SK-N-SH (cell line): ENCODE measurements around the gene RNF214. TPM values are rescaled to one million over a fixed set of nuclear protein-coding genes. Genes with fewer than 3 reads are reported as not detected.

Experiments used
- CTCF ChIA-PET: fragments of 300-600, 350-600 bp; formaldehyde crosslinking; extraction: SDS; loops from one replicate; lab custom pipeline; 2021; lab: Yijun Ruan, JAX
- POLR2A ChIA-PET: fragments of 350-600 bp; sonication (Branson Sonifier 250); formaldehyde crosslinking; extraction: SDS; loops from one replicate; lab custom pipeline; 2020; ENCODE audit warnings: antibody characterized with exemption, inconsistent platforms; lab: Yijun Ruan, JAX
- DNase-seq: peaks from one replicate; pipeline ENCODE4 v3.0.0; 2012
- H2AFZ ChIP-seq: fragments of 200-600 bp; sonication (generic); 2 replicates; pipeline ENCODE4 v1.8.1; 2016; ENCODE audit warnings: antibody characterized with exemption, mild to moderate bottlenecking, low read depth
- H3F3A ChIP-seq: fragments of 200-600 bp; sonication (generic); replicated peaks from 2 replicates; pipeline ENCODE3; 2016; ENCODE audit warnings: antibody characterized with exemption, mild to moderate bottlenecking; ENCODE audit not compliant: insufficient read depth
- H3K27ac ChIP-seq, 2 experiments: fragments of 200-500 bp in 1 of 2; fragments of 200-600 bp in 1 of 2; sonication (Bioruptor generic) in 1 of 2; sonication (generic), shearing (Covaris generic) in 1 of 2; 2 replicates each; pipeline versions ENCODE4 v1.5.1 to v1.6.1; 2014 to 2016; ENCODE audit warnings: low read depth in 2 of 2, inconsistent platforms in 1 of 2, low read length in 1 of 2, mild to moderate bottlenecking in 1 of 2, mixed read lengths in 1 of 2
- H3K27me3 ChIP-seq: fragments of 200-600 bp; sonication (generic), shearing (Covaris generic); 2 replicates; pipeline ENCODE4 v1.6.1; 2016; ENCODE audit warnings: mixed run types; ENCODE audit not compliant: insufficient read depth
- H3K36me3 ChIP-seq, 2 experiments: fragments of 200-500 bp in 1 of 2; fragments of 200-600 bp in 1 of 2; sonication (Bioruptor generic) in 1 of 2; sonication (generic) in 1 of 2; replicated peaks in 1 of 2; 2 replicates each; pipeline versions ENCODE3 to v1.5.1; 2014 to 2016; ENCODE audit warnings: low read length in 1 of 2, mild to moderate bottlenecking in 1 of 2; ENCODE audit not compliant: insufficient read depth in 2 of 2, control insufficient read depth in 1 of 2
- H3K4me1 ChIP-seq, 2 experiments: fragments of 200-500 bp in 1 of 2; fragments of 200-600 bp in 1 of 2; sonication (Bioruptor generic) in 1 of 2; sonication (generic), shearing (Covaris generic) in 1 of 2; 2 replicates each; pipeline versions ENCODE4 v1.5.1 to v1.6.1; 2014 to 2016; ENCODE audit warnings: low read depth in 1 of 2, low read length in 1 of 2, mixed run types in 1 of 2; ENCODE audit not compliant: insufficient read depth in 2 of 2, control insufficient read depth in 1 of 2
- H3K4me2 ChIP-seq: fragments of 200-600 bp; sonication (generic), shearing (Covaris generic); 2 replicates; pipeline ENCODE4 v1.6.1; 2017; ENCODE audit warnings: mixed run types
- H3K4me3 ChIP-seq, 2 experiments: fragments of 200-500 bp in 1 of 2; fragments of 200-600 bp in 1 of 2; sonication (Bioruptor generic) in 1 of 2; sonication (generic), shearing (Covaris generic) in 1 of 2; 2 replicates each; pipeline versions ENCODE4 v1.5.1 to v1.8.1; 2014 to 2016; ENCODE audit warnings: low read depth in 2 of 2, inconsistent platforms in 1 of 2, low read length in 1 of 2, mild to moderate bottlenecking in 1 of 2, mixed read lengths in 1 of 2, moderate library complexity in 1 of 2
- H3K79me2 ChIP-seq: fragments of 200-600 bp; sonication (generic); 2 replicates; pipeline ENCODE4 v1.8.1; 2017; ENCODE audit warnings: mild to moderate bottlenecking; ENCODE audit not compliant: insufficient read depth
- H3K9ac ChIP-seq: fragments of 200-600 bp; sonication (generic); 2 replicates; pipeline ENCODE4 v1.6.1; 2017; ENCODE audit warnings: mixed run types
- H3K9me2 ChIP-seq: fragments of 200-600 bp; sonication (generic); 2 replicates; pipeline ENCODE4 v1.6.1; 2017; ENCODE audit warnings: mixed run types
- H3K9me3 ChIP-seq: fragments of 200-600 bp; sonication (generic); 2 replicates; pipeline ENCODE4 v1.6.1; 2017; ENCODE audit warnings: mixed run types, mild to moderate bottlenecking, moderate library complexity
- H4K20me1 ChIP-seq: fragments of 200-600 bp; sonication (generic); 2 replicates; pipeline ENCODE4 v1.6.1; 2017; ENCODE audit warnings: mild to moderate bottlenecking, mixed run types; ENCODE audit not compliant: insufficient read depth
- FOXJ3 ChIP-seq: sonication (generic); formaldehyde crosslinking; IDR thresholded peaks from 2 replicates; pipeline ENCODE4 v1.5.1; 2020; ENCODE audit warnings: mild to moderate bottlenecking, missing genetic modification reagents
- GABPA ChIP-seq: IDR thresholded peaks from 2 replicates; pipeline ENCODE4 v1.4.0; 2012; ENCODE audit warnings: low read depth, mild to moderate bottlenecking
- JUND ChIP-seq: IDR thresholded peaks from 2 replicates; pipeline ENCODE4 v1.4.0; 2012
- MXI1 ChIP-seq: IDR thresholded peaks from 2 replicates; pipeline ENCODE4 v1.6.1; 2012; ENCODE audit warnings: mild to moderate bottlenecking, low read depth, low read length, improper control_type of control experiment
- POLR2AphosphoS5 ChIP-seq: IDR thresholded peaks from 2 replicates; pipeline ENCODE4 v1.6.1; 2012; ENCODE audit warnings: low read depth, low read length
- RCOR1 ChIP-seq: fragments of 150-350 bp; IDR thresholded peaks from 2 replicates; pipeline ENCODE4 v1.6.1; 2017; ENCODE audit warnings: antibody characterized with exemption, low read length
- RFX5 ChIP-seq: IDR thresholded peaks from 2 replicates; pipeline ENCODE4 v1.6.1; 2012; ENCODE audit warnings: mild to moderate bottlenecking, improper control_type of control experiment, low read length
- TAF1 ChIP-seq: IDR thresholded peaks from 2 replicates; pipeline ENCODE4 v1.6.1; 2012; ENCODE audit warnings: low read depth, mild to moderate bottlenecking, low read length, moderate library complexity, borderline replicate concordance
- TCF12 ChIP-seq: IDR thresholded peaks from 2 replicates; pipeline ENCODE4 v1.4.0; 2012
- YY1 ChIP-seq: IDR thresholded peaks from 2 replicates; pipeline ENCODE4 v1.4.0; 2012; ENCODE audit warnings: low read depth, mild to moderate bottlenecking
- WGBS: methylation state at CpG from one replicate; pipeline ENCODE4 v1.1.6; 2017; ENCODE audit warnings: low lambda C conversion rate; 5-methylcytosine and 5-hydroxymethylcytosine counted together
- polyA plus RNA-seq, 3 experiments: library from polyadenylated mRNA; depleted of rRNA; stranded (reverse); fragments of >200 nt; gene quantifications; 2 replicates each; pipeline ENCODE4 v1.2.3, GENCODE V29; 2012
- TF ChIP-seq, protein P1 (sequence below): IDR thresholded peaks from 2 replicates; pipeline ENCODE4; 2012
- TF ChIP-seq, protein P2 (sequence below): fragments of 150-350 bp; IDR thresholded peaks from 2 replicates; pipeline ENCODE4 v1.6.1; 2017; ENCODE audit warnings: antibody characterized with exemption, low read length, low read depth, borderline replicate concordance
- TF ChIP-seq, protein P3 (sequence below): fragments of 150-350 bp; IDR thresholded peaks from 2 replicates; pipeline ENCODE4 v1.6.1; 2016; ENCODE audit warnings: mild to moderate bottlenecking, low read depth, low read length
- TF ChIP-seq, protein P4 (sequence below): IDR thresholded peaks from 2 replicates; pipeline ENCODE4 v1.6.1; 2012; ENCODE audit warnings: mild to moderate bottlenecking, low read depth, low read length, moderate library complexity
- TF ChIP-seq, protein P5 (sequence below): IDR thresholded peaks from 2 replicates; pipeline ENCODE4 v1.4.0; 2012; ENCODE audit warnings: low read depth, borderline replicate concordance

The RNF214 gene
- polyA plus RNA-seq, 1 of the 3 experiments (the other 2 are of a cell fraction) = 15.4 TPM

DNA sequence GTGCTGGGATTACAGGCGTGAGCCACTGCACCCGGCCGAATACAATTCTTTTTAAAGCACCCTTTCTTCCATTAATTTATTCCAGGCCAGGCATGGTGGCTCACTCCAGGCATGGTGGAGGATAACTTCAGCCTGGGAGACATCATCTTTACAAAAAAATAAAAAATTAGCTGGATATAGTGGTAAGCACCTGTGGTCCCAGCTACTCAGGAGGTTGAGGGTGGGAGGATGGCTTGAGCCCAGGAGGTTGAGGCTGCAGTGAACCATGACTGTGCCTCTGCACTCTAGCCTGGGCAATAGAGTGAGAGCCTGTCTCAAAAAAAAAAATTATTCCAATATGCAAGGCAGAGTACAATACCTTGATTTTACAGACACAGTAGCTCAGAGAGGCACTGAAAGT, 21.9 kb upstream of the RNF214 start:
- no peak for DNase-seq
- TF ChIP-seq, protein P1, sequence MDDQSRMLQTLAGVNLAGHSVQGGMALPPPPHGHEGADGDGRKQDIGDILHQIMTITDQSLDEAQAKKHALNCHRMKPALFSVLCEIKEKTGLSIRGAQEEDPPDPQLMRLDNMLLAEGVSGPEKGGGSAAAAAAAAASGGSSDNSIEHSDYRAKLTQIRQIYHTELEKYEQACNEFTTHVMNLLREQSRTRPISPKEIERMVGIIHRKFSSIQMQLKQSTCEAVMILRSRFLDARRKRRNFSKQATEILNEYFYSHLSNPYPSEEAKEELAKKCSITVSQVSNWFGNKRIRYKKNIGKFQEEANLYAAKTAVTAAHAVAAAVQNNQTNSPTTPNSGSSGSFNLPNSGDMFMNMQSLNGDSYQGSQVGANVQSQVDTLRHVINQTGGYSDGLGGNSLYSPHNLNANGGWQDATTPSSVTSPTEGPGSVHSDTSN = no peak
- TF ChIP-seq TAF1 = no peak
- TF ChIP-seq GABPA = no peak
- TF ChIP-seq, protein P2, sequence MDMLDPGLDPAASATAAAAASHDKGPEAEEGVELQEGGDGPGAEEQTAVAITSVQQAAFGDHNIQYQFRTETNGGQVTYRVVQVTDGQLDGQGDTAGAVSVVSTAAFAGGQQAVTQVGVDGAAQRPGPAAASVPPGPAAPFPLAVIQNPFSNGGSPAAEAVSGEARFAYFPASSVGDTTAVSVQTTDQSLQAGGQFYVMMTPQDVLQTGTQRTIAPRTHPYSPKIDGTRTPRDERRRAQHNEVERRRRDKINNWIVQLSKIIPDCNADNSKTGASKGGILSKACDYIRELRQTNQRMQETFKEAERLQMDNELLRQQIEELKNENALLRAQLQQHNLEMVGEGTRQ = no peak
- TF ChIP-seq JUND = no peak
- no peak for TF ChIP-seq POLR2AphosphoS5
- no peak for TF ChIP-seq YY1
- TF ChIP-seq, protein P3, sequence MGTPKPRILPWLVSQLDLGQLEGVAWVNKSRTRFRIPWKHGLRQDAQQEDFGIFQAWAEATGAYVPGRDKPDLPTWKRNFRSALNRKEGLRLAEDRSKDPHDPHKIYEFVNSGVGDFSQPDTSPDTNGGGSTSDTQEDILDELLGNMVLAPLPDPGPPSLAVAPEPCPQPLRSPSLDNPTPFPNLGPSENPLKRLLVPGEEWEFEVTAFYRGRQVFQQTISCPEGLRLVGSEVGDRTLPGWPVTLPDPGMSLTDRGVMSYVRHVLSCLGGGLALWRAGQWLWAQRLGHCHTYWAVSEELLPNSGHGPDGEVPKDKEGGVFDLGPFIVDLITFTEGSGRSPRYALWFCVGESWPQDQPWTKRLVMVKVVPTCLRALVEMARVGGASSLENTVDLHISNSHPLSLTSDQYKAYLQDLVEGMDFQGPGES = no peak
- WGBS = 89% methylated on average over 3 of the region's 3 CpGs

DNA sequence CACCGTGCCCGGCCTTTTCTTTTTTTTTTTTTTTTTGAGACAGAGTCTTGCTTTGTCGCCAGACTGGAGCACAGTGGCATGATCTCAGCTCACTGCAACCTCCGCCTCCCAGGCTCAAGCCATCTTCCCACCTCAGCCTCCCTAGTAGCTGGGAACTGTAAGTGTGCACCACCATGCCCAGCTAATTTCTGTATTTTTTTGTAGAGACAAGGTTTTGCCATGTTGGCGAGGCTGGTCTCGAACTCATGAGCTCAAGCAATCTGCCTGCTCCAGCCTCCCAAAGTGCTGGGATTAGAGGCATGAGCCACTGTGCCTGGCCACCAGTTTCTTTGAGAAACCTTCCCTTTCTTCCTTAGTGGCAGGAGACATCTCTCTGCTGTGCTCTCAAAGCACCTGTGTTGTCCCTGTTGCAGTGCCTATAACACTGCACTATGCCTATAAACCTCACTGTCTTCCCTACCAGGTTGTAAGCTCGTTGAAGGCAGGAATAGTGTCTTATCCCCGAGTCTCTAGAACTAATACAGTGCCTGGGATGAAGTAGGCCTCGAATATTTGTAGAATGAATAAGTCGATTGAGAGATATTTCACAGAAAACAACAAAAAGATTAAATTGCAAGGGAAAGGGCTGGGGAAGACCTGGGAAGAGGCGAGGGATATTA, 19.6 kb upstream of the RNF214 start:
- Histone ChIP-seq H3K9me2 (no peaks in the 10 kb centered on the region), H3F3A (peaks cover 19% of the 10 kb centered on the region), H3K27ac (no peak overlapping the region), H3K27me3 (no peaks in the 10 kb centered on the region), H2AFZ (no peak overlapping the region), H4K20me1 (no peaks in the 10 kb centered on the region), H3K79me2 (no peaks in the 10 kb centered on the region), H3K9me3 (no peaks in the 10 kb centered on the region), H3K4me1 (no peaks in the 10 kb centered on the region), H3K4me3 (no peak overlapping the region), H3K4me2 (no peak overlapping the region), H3K36me3 (peaks cover 13 to 28% of the 10 kb centered on the region in 2 experiments), H3K9ac (no peak overlapping the region)
- ChIA-PET CTCF (interaction anchor here (2.5 kb wide), 1 partner anchor 14 kb away, joined by 7 read pairs; no protein-coding TSS in a partner anchor), POLR2A (no interaction called here)
- no peak for DNase-seq
- 95% methylated on average over 10 of the region's 11 CpGs for WGBS
- TF ChIP-seq, protein P1 = no peak
- TF ChIP-seq, protein P2 = no peak
- TF ChIP-seq RCOR1 (no peak), YY1 (no peak), MXI1 (no peak), TCF12 (no peak), RFX5 (no peak), FOXJ3 (no peak)
- TF ChIP-seq, protein P4, sequence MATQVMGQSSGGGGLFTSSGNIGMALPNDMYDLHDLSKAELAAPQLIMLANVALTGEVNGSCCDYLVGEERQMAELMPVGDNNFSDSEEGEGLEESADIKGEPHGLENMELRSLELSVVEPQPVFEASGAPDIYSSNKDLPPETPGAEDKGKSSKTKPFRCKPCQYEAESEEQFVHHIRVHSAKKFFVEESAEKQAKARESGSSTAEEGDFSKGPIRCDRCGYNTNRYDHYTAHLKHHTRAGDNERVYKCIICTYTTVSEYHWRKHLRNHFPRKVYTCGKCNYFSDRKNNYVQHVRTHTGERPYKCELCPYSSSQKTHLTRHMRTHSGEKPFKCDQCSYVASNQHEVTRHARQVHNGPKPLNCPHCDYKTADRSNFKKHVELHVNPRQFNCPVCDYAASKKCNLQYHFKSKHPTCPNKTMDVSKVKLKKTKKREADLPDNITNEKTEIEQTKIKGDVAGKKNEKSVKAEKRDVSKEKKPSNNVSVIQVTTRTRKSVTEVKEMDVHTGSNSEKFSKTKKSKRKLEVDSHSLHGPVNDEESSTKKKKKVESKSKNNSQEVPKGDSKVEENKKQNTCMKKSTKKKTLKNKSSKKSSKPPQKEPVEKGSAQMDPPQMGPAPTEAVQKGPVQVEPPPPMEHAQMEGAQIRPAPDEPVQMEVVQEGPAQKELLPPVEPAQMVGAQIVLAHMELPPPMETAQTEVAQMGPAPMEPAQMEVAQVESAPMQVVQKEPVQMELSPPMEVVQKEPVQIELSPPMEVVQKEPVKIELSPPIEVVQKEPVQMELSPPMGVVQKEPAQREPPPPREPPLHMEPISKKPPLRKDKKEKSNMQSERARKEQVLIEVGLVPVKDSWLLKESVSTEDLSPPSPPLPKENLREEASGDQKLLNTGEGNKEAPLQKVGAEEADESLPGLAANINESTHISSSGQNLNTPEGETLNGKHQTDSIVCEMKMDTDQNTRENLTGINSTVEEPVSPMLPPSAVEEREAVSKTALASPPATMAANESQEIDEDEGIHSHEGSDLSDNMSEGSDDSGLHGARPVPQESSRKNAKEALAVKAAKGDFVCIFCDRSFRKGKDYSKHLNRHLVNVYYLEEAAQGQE = no peak
- TF ChIP-seq, protein P5, sequence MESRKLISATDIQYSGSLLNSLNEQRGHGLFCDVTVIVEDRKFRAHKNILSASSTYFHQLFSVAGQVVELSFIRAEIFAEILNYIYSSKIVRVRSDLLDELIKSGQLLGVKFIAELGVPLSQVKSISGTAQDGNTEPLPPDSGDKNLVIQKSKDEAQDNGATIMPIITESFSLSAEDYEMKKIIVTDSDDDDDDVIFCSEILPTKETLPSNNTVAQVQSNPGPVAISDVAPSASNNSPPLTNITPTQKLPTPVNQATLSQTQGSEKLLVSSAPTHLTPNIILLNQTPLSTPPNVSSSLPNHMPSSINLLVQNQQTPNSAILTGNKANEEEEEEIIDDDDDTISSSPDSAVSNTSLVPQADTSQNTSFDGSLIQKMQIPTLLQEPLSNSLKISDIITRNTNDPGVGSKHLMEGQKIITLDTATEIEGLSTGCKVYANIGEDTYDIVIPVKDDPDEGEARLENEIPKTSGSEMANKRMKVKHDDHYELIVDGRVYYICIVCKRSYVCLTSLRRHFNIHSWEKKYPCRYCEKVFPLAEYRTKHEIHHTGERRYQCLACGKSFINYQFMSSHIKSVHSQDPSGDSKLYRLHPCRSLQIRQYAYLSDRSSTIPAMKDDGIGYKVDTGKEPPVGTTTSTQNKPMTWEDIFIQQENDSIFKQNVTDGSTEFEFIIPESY = no peak

More for the DNA sequence above, 21.9 kb upstream of the RNF214 start:
- Histone ChIP-seq H3K36me3 (peaks cover 7 to 18% of the 10 kb centered on the region in 2 experiments), H2AFZ (no peak overlapping the region), H3K4me1 (no peaks in the 10 kb centered on the region), H3F3A (peaks cover 19% of the 10 kb centered on the region), H3K9ac (no peak overlapping the region), H3K27ac (no peak overlapping the region), H3K27me3 (no peaks in the 10 kb centered on the region), H4K20me1 (no peaks in the 10 kb centered on the region), H3K4me3 (no peak overlapping the region), H3K4me2 (no peak overlapping the region), H3K79me2 (no peaks in the 10 kb centered on the region), H3K9me3 (no peaks in the 10 kb centered on the region), H3K9me2 (no peaks in the 10 kb centered on the region)
- POLR2A ChIA-PET = no interaction called here
- CTCF ChIA-PET = interaction anchor here (2.5 kb wide), 1 partner anchor 16 kb away, joined by 7 read pairs; no protein-coding TSS in a partner anchor
